Activated T-helper 2 cell treated with anti-CD3 and anti-CD28 coated beads, Interferon-gamma antibody, Interleukin-2, Interleukin-4, amounts not matched to agents 10 μg/mL and 5 μg/mL and 100 μg/mL, durations not matched to agents 14 hours and 24 hours and 36 hours (primary cell): Measurements from ENCODE around the gene LIPI. TPM values are rescaled to one million over a fixed set of nuclear protein-coding genes. Genes with fewer than 3 reads are reported as not detected.

ENCODE experiments used
- DNase-seq: peaks from one replicate; pipeline ENCODE4 v3.0.0; 2021; ENCODE audit warnings: low spot score
- H3K27ac Mint-ChIP-seq: one replicate; pipeline ENCODE4 v1.8.0; 2021; ENCODE audit warnings: mixed read lengths
- H3K27me3 Mint-ChIP-seq: one replicate; pipeline ENCODE4 v1.8.0; 2021; ENCODE audit warnings: low read depth, mixed read lengths
- H3K36me3 Mint-ChIP-seq: one replicate; pipeline ENCODE4 v1.8.0; 2021; ENCODE audit warnings: low read depth, mixed read lengths
- H3K4me1 Mint-ChIP-seq: one replicate; pipeline ENCODE4 v1.8.0; 2021; ENCODE audit warnings: low read depth, mixed read lengths
- H3K4me3 Mint-ChIP-seq: one replicate; pipeline ENCODE4 v1.8.0; 2021; ENCODE audit warnings: low read depth, mild to moderate bottlenecking, moderate library complexity, mixed read lengths
- H3K9me3 Mint-ChIP-seq: one replicate; pipeline ENCODE4 v1.8.0; 2021; ENCODE audit warnings: mixed read lengths
- intact Hi-C: fragments of 100-400 bp; cut with micrococcal nuclease; formaldehyde crosslinking; loops from one replicate; pipeline ENCODE4 v1.15.1; 2023
- total RNA-seq: library from RNA; stranded (reverse); gene quantifications from 2 replicates; pipeline ENCODE4 v1.2.3, GENCODE V29; 2022

The LIPI gene
- not detected in 2 replicates for total RNA-seq

- Mint-ChIP-seq H3K27ac (no peak within 1 kb of the TSS), H3K4me3 (no peak within 1 kb of the TSS), H3K4me1 (no peaks in the 10 kb centered on the region), H3K27me3 (peaks cover 15% of the 10 kb centered on the region), H3K9me3 (no peaks in the 10 kb centered on the region), H3K36me3 (no peaks in the 10 kb centered on the region)
- intact Hi-C loops = no loop called here
- no peak for DNase-seq
Measured at GRCh38 chr21:14210738-14211137, at the start of gene LIPI. Gene LIPI, minus strand, starts transcription at chr21:14210955. Its CDS starts 110 bp downstream, at chr21:14210845.

DNA sequence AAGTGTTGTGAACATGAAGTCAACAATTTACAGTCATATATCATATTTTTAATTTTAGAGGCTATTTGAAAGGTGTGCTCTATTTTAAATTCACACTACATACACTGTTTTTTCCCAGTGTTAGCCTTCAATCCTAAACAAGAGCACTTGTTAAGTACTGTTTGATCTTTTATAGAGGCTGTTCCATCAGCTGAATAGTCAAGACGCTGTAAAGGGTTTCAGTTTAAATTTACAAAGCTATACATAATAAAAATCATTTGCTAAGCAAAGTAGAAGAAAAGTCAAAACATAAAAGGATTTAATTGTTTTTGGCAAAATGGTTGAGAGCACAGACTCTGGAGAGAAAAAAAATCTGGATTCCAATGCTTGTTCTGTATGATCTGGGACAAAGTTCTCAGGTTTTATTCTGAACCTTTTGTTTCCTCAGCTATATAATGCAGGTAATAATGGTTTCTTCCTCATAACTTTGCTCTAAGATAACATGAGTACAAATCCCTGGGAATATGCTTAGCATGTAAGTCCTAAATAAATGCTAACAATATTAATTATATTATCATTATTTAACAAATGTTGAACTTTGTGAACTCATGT is 49.5 kb upstream of the LIPI start:
- intact Hi-C loops = no loop called here
- H3K27ac Mint-ChIP-seq = no peak overlapping the region
- peaks cover 14% of the 10 kb centered on the region for H3K27me3 Mint-ChIP-seq
- no peaks in the 10 kb centered on the region for H3K9me3 Mint-ChIP-seq
- no peak for DNase-seq
- H3K4me1 Mint-ChIP-seq = peaks cover 2% of the 10 kb centered on the region
- H3K4me3 Mint-ChIP-seq = no peak overlapping the region
- H3K36me3 Mint-ChIP-seq = no peaks in the 10 kb centered on the region

- Mint-ChIP-seq H3K9me3 (no peaks in the 10 kb centered on the region), H3K4me1 (peaks cover 2% of the 10 kb centered on the region), H3K27ac (no peak overlapping the region), H3K36me3 (no peaks in the 10 kb centered on the region), H3K27me3 (peaks cover 14% of the 10 kb centered on the region), H3K4me3 (no peak overlapping the region)
- DNase-seq = no peak
- intact Hi-C loops = loop anchor here (5.0 kb wide), 2 partner anchors 513 to 1333 kb away; no protein-coding TSS in a partner anchor
Measured at GRCh38 chr21:14259747-14260146, 49.0 kb upstream of the LIPI start.

DNA sequence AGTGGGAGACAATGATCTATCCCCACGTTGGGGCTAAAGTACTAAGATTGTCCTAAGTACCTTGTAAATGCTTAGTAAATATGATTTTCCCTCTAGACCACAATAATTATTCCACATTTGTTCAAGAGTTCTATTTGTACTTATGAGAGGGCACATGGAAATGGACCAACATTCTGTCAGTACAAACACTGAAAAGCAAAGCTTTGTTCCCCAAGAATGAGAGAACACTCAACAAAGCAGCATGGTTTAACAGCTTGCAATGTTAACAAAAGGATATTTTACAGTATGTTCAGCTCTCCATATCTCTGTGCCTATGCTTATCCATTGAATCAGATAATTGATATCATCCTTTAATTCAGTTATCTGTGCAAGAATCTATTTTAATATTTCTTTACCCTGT is 40.6 kb upstream of the LIPI start:
- no peaks in the 10 kb centered on the region for H3K36me3 Mint-ChIP-seq
- H3K4me1 Mint-ChIP-seq = peaks cover 2% of the 10 kb centered on the region
- peaks cover 3% of the 10 kb centered on the region for H3K27me3 Mint-ChIP-seq
- H3K27ac Mint-ChIP-seq = no peak overlapping the region
- H3K4me3 Mint-ChIP-seq = no peak overlapping the region
- no peak for DNase-seq
- no peaks in the 10 kb centered on the region for H3K9me3 Mint-ChIP-seq
- intact Hi-C loops = no loop called here

GRCh38 chr21:14245711-14246110 is 35.0 kb upstream of the LIPI start:
- Mint-ChIP-seq H3K27ac (no peak overlapping the region), H3K4me3 (no peak overlapping the region)

GRCh38 chr21:14244911-14245310 is 34.2 kb upstream of the LIPI start:
- intact Hi-C loops = no loop called here

More at GRCh38 chr21:14245711-14246110, 35.0 kb upstream of the LIPI start:
- Mint-ChIP-seq H3K36me3 (no peaks in the 10 kb centered on the region), H3K4me1 (no peaks in the 10 kb centered on the region), H3K9me3 (no peaks in the 10 kb centered on the region), H3K27me3 (peaks cover 1% of the 10 kb centered on the region)
- DNase-seq = no peak
- intact Hi-C loops = no loop called here

DNA sequence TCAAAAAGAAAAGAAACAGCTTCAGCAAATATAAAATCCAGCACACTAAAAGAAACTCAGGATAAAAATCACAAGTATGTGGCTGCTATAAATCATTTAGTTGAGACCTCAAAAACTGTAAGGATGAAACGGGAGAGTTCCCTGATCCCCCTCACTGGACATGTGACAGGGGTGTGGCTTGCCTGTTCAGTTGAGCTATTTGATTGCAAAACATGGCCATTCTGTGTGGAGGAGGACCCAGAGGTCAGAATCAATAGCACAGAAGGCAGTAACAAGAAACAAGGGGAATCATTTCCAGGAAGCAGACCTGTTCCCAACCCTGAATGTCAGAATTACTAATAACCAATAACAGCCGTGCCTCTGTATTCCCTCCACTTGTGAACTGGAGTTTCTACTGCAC is 33.1 kb upstream of the LIPI start:
- no peaks in the 10 kb centered on the region for H3K4me1 Mint-ChIP-seq
- intact Hi-C loops = no loop called here
- H3K9me3 Mint-ChIP-seq = no peaks in the 10 kb centered on the region
- no peak overlapping the region for H3K27ac Mint-ChIP-seq
- no peak overlapping the region for H3K4me3 Mint-ChIP-seq
- no peak for DNase-seq
- no peaks in the 10 kb centered on the region for H3K36me3 Mint-ChIP-seq
- H3K27me3 Mint-ChIP-seq = peaks cover 1% of the 10 kb centered on the region

More at GRCh38 chr21:14244911-14245310, 34.2 kb upstream of the LIPI start:
- H3K4me3 Mint-ChIP-seq = no peak overlapping the region
- H3K9me3 Mint-ChIP-seq = no peaks in the 10 kb centered on the region
- DNase-seq = no peak
- H3K4me1 Mint-ChIP-seq = no peaks in the 10 kb centered on the region
- H3K27ac Mint-ChIP-seq = no peak overlapping the region
- peaks cover 1% of the 10 kb centered on the region for H3K27me3 Mint-ChIP-seq
- no peaks in the 10 kb centered on the region for H3K36me3 Mint-ChIP-seq

GRCh38 chr21:14243461-14243860 is 32.7 kb upstream of the LIPI start:
- Mint-ChIP-seq H3K4me1 (no peaks in the 10 kb centered on the region), H3K36me3 (no peaks in the 10 kb centered on the region), H3K27me3 (peaks cover 1% of the 10 kb centered on the region), H3K27ac (no peak overlapping the region), H3K4me3 (no peak overlapping the region), H3K9me3 (no peaks in the 10 kb centered on the region)
- no peak for DNase-seq
- intact Hi-C loops = no loop called here

DNA sequence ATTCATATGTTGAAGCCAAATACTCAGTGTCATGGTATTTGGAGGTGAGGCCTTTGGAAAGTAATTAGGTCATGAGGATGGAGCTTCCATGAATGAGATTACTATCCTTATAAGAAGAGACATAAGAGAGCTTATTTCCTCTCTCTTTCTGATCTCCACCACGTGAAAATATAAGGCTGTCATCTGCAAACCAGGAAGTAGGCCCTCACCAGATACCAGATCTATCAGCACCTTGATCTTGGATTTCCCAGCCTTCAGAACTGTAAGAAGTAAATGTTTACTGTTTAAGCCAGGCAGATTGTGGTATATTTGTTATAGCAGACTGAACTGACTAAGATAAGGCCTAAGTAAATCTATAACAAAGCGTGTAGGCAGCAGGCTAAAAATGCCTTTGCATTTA is 30.5 kb upstream of the LIPI start:
- intact Hi-C loops = no loop called here
- DNase-seq = no peak
- H3K27me3 Mint-ChIP-seq = no peaks in the 10 kb centered on the region

GRCh38 chr21:14239281-14239680 is 28.5 kb upstream of the LIPI start:
- no peaks in the 10 kb centered on the region for H3K4me1 Mint-ChIP-seq
- H3K9me3 Mint-ChIP-seq = no peaks in the 10 kb centered on the region
- H3K4me3 Mint-ChIP-seq = no peak overlapping the region
- no peaks in the 10 kb centered on the region for H3K36me3 Mint-ChIP-seq
- H3K27ac Mint-ChIP-seq = no peak overlapping the region
- no peaks in the 10 kb centered on the region for H3K27me3 Mint-ChIP-seq
- intact Hi-C loops = no loop called here
- DNase-seq = no peak

More for the DNA sequence above, 30.5 kb upstream of the LIPI start:
- Mint-ChIP-seq H3K4me3 (no peak overlapping the region), H3K9me3 (no peaks in the 10 kb centered on the region), H3K4me1 (no peaks in the 10 kb centered on the region), H3K27ac (no peak overlapping the region), H3K36me3 (no peaks in the 10 kb centered on the region)

DNA sequence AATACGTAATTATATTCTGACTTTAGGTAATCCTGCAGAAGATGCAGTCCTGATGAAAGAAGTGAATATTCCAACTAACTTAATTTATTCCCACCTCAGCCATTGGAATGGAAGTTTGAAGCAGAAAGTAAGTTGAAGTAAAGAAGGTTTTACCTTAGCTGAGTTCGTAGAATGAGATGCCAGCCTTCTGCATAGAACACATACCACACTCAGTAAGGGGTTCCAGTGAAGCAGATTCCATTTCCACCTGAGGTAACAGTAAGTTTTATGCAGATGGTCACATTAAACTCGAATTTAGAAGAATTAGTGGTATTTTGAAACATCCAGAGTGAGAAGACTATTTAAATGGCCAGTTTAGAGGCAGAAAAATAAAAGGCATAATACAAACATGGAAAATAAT is 25.4 kb upstream of the LIPI start:
- Mint-ChIP-seq H3K9me3 (no peaks in the 10 kb centered on the region), H3K4me1 (no peaks in the 10 kb centered on the region), H3K27me3 (no peaks in the 10 kb centered on the region), H3K27ac (no peak overlapping the region), H3K4me3 (no peak overlapping the region), H3K36me3 (no peaks in the 10 kb centered on the region)
- intact Hi-C loops = no loop called here
- no peak for DNase-seq

DNA sequence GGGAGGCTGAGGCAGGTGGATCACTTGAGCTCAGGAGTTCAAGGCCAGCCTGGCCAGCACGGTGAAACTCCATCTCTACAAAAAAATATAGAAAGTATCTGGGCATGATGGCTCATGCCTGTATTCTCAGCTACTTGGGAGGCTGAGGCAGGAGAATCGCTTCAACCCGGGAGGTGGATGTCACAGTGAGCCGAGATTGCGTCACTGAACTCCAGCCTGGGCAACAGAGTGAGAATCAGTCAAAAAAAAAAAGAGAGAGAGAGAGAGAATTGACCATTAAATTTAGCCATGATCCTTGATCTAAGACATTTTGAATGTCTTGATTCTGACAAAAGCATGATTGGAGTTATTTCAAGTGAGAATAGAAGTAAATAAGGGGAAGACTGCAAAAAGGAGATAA is 24.3 kb upstream of the LIPI start:
- intact Hi-C loops = no loop called here
- H3K4me1 Mint-ChIP-seq = no peaks in the 10 kb centered on the region
- H3K36me3 Mint-ChIP-seq = no peaks in the 10 kb centered on the region
- no peak overlapping the region for H3K27ac Mint-ChIP-seq
- DNase-seq = no peak
- no peaks in the 10 kb centered on the region for H3K27me3 Mint-ChIP-seq
- H3K4me3 Mint-ChIP-seq = no peak overlapping the region
- H3K9me3 Mint-ChIP-seq = peaks cover 6% of the 10 kb centered on the region

DNA sequence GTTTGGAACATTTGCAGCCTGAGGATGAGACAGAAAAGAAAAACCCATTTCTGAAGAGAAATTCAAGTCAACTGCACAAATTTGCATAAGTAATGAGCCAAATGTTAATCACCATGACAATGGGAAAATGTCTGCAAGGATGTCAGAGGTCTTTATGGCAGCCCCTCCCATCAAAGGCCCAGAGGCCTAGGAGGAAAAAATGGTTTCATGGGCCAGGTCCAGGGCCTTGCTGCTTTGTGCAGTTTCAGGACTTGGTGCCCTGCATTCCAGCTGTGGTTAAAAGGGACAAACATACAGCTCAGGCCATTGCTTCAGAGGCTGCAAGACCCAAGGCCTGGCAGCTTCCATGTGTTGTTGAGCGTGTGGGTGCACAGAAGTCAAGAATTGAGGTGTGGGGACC is 18.6 kb upstream of the LIPI start:
- Mint-ChIP-seq H3K27me3 (no peaks in the 10 kb centered on the region), H3K4me3 (no peak overlapping the region), H3K9me3 (peaks cover 15% of the 10 kb centered on the region), H3K4me1 (no peaks in the 10 kb centered on the region), H3K36me3 (no peaks in the 10 kb centered on the region), H3K27ac (no peak overlapping the region)
- DNase-seq = no peak
- intact Hi-C loops = no loop called here

- peaks cover under 1% of the 10 kb centered on the region for H3K27me3 Mint-ChIP-seq
- no peak for DNase-seq
- H3K4me3 Mint-ChIP-seq = no peak overlapping the region
- no peaks in the 10 kb centered on the region for H3K9me3 Mint-ChIP-seq
- H3K36me3 Mint-ChIP-seq = no peaks in the 10 kb centered on the region
- intact Hi-C loops = no loop called here
- no peaks in the 10 kb centered on the region for H3K4me1 Mint-ChIP-seq
- H3K27ac Mint-ChIP-seq = no peak overlapping the region
Measured at GRCh38 chr21:14223365-14223764, 12.6 kb upstream of the LIPI start.
